Thyroid gland (tissue), 4 donors: ENCODE measurements around the gene GJB5.

Experiments
- POLR2A ChIP-seq, 2 donors: fragments of 450-650 bp; IDR thresholded peaks; one replicate each; pipeline ENCODE4 v1.6.1; 2017; ENCODE audit warnings: antibody characterized with exemption in 2 of 2, mild to moderate bottlenecking in 2 of 2, moderate library complexity in 1 of 2
- TF ChIP-seq, protein P1 (sequence below), 6 experiments: fragments of 200-600 bp in 3 of 6; fragments of 450-650 bp in 3 of 6; sonication (generic) in 3 of 6; IDR thresholded peaks; one replicate each; pipeline ENCODE4 v1.5.1; 2016 to 2019; ENCODE audit warnings: antibody characterized with exemption in 6 of 6, mild to moderate bottlenecking in 2 of 6, inconsistent platforms in 1 of 6, moderate library complexity in 1 of 6

- TF ChIP-seq, protein P1, sequence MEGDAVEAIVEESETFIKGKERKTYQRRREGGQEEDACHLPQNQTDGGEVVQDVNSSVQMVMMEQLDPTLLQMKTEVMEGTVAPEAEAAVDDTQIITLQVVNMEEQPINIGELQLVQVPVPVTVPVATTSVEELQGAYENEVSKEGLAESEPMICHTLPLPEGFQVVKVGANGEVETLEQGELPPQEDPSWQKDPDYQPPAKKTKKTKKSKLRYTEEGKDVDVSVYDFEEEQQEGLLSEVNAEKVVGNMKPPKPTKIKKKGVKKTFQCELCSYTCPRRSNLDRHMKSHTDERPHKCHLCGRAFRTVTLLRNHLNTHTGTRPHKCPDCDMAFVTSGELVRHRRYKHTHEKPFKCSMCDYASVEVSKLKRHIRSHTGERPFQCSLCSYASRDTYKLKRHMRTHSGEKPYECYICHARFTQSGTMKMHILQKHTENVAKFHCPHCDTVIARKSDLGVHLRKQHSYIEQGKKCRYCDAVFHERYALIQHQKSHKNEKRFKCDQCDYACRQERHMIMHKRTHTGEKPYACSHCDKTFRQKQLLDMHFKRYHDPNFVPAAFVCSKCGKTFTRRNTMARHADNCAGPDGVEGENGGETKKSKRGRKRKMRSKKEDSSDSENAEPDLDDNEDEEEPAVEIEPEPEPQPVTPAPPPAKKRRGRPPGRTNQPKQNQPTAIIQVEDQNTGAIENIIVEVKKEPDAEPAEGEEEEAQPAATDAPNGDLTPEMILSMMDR (IDR thresholded peaks at IDR 0.05), result no peak
- TF ChIP-seq POLR2A (IDR thresholded peaks at IDR 0.05), result no peak
These were observed 42.7 kb upstream of the GJB5 start for GRCh38 chr1:34712007-34712688.
